Measurements from ENCODE around the gene SLC29A1. TPM values are rescaled to one million over a fixed set of nuclear protein-coding genes. Genes with fewer than 3 reads are reported as not detected.

Gene SLC29A1
- total RNA-seq, 1 donor from 2014 or later = 55.0 TPM

DNA sequence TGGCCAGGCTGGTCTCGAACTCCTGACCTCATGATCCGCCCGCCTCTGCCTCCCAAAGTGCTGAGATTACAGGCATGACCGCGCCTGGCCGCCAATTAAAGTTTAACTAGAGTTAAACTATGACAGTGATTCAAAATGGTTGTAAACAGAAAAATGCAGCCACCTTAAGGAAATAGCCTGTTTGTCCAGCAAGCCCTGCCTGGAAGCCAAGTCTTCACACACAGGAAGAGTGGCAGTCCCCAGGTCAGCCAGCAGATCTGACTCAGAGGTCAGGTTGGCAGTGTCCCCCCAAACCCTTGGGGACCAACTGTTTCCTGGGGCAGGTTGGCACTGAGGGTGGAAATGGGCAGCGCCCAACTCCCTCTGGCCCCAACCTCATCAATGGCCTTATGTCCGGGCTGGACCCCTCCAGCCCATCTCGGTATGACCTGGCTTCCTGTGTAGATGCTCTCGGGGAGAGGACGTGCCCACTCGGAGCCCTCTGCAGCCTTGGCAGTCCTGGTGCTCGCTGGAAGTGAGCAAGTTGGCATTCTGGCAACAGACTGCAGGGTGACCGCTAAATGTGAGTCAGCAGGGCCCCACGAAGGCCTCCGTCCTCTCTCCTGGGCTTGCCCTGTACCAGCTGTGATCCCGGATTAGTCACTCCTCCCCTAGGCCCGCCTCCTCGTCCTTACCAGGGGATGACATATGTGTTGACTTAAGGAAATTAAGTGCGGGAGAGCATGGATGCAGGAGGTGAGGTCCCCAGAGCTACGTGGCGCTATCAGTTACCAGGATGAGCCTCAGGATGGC, 13.8 kb downstream of the SLC29A1 start:
- no peak for DNase-seq (ENCODE audit: low read depth, low spot score)
- TF ChIP-seq, protein P1, sequence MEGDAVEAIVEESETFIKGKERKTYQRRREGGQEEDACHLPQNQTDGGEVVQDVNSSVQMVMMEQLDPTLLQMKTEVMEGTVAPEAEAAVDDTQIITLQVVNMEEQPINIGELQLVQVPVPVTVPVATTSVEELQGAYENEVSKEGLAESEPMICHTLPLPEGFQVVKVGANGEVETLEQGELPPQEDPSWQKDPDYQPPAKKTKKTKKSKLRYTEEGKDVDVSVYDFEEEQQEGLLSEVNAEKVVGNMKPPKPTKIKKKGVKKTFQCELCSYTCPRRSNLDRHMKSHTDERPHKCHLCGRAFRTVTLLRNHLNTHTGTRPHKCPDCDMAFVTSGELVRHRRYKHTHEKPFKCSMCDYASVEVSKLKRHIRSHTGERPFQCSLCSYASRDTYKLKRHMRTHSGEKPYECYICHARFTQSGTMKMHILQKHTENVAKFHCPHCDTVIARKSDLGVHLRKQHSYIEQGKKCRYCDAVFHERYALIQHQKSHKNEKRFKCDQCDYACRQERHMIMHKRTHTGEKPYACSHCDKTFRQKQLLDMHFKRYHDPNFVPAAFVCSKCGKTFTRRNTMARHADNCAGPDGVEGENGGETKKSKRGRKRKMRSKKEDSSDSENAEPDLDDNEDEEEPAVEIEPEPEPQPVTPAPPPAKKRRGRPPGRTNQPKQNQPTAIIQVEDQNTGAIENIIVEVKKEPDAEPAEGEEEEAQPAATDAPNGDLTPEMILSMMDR (conservative IDR thresholded peaks at IDR 0.05) = no peak
- H3K27ac Mint-ChIP-seq (ENCODE audit: unreplicated experiment) = peak overlapping the region; percentile 99
- H3K27me3 Mint-ChIP-seq (ENCODE audit: low read depth) = no peaks in the 10 kb centered on the region
- H3K9me3 Mint-ChIP-seq = no peaks in the 10 kb centered on the region
- peak overlapping the region; percentile 79 for H3K4me3 Mint-ChIP-seq
- no peaks in the 10 kb centered on the region for H3K36me3 Mint-ChIP-seq (ENCODE audit: low read depth)
- H3K4me1 Mint-ChIP-seq = peaks cover 36% of the 10 kb centered on the region

DNA sequence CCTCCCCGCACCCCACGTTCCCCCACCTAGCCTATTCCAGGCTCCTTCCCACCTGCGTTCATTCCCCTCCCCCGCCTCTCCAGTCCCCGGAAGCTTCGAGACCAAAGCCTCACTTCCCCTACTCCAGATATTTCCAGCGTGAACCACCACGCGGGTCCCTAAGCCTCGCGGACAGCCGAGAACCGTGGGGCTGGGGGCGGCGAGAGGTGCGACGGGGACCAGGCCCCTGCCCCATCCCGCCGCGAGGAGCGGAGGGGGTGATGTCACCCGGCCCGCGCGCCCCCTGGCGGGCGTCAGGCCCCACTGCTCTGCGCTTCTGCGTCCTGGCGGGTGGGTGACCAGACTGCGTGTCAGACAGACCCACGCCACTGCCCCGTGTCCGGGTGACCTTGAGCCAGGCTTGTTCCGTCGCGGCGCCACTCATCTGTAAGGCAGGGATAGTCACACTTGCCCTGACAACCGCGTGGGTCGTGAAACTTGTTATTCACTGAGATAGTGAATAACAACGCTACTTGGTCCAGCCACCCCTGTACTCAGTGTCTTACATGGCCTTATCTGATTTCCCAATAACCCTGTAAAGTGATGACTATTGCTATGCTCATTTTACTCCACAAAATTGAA, 14.5 kb downstream of the SLC29A1 start:
- H3K27ac Mint-ChIP-seq (ENCODE audit: unreplicated experiment) = peak overlapping the region; percentile 99
- peak; percentile 81 for DNase-seq (ENCODE audit: low read depth, low spot score)
- H3K27me3 Mint-ChIP-seq (ENCODE audit: low read depth) = no peaks in the 10 kb centered on the region
- H3K9me3 Mint-ChIP-seq = no peaks in the 10 kb centered on the region
- peak overlapping the region; percentile 79 for H3K4me3 Mint-ChIP-seq
- H3K36me3 Mint-ChIP-seq (ENCODE audit: low read depth) = no peaks in the 10 kb centered on the region
- H3K4me1 Mint-ChIP-seq = peaks cover 36% of the 10 kb centered on the region
- TF ChIP-seq, protein P1 (conservative IDR thresholded peaks at IDR 0.05) = peak; percentile 99

DNA sequence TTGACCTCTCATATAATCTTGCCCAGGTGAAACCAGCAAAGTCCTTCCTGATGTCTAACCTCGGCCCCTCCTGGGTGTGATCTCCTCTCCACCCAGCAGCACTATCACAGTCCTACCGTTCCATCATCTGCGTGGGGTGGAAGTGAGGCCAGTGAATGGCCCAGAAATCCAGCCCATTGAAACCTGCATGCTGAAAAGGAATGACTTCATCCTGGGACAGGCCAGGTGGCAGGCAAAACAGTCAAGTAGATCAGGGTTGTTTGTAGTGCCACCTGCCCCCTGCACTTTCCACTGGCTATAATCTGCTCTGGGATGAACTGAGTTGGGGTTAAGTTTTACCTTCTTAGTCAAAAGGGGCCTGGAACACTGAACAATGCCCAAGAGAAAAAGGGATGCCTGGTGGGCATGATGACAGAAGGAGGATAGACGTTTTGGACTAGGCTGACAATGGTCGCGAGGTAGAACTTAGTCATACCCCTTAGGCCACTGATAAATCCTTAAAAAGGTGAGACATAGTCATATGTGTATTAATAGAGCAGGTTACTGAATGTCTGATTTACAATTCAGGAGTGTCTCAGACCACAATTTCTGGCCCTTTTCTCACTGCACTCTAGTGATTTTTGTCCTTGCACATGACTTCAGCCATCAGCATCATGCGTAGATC, 15.4 kb downstream of the SLC29A1 start:
- TF ChIP-seq, protein P1 (conservative IDR thresholded peaks at IDR 0.05) = no peak
- H3K27ac Mint-ChIP-seq (ENCODE audit: unreplicated experiment) = no peak overlapping the region
- no peaks in the 10 kb centered on the region for H3K27me3 Mint-ChIP-seq (ENCODE audit: low read depth)
- no peaks in the 10 kb centered on the region for H3K9me3 Mint-ChIP-seq
- no peak for DNase-seq (ENCODE audit: low read depth, low spot score)
- peaks cover 33% of the 10 kb centered on the region for H3K4me1 Mint-ChIP-seq
- peak overlapping the region; percentile 27 for H3K4me3 Mint-ChIP-seq
- H3K36me3 Mint-ChIP-seq (ENCODE audit: low read depth) = no peaks in the 10 kb centered on the region

DNA sequence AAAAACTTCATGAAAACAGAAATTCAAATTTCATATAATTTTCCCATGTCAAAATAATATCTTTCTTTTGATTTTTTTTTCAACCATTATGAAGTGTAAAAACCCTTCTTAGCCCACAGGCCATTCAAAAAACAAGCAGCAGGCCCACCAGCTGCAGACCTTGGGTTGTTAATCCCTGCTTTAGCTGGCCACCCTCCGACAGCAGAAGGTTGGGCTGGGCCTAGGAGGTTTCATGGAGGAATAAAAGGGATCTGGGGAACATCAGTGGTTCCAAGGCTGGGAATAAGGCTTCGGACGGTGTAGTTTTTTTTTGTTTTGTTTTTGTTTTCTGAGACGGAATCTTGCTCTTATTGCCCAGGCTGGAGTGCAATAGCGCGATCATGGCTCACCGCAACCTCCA, 19.9 kb downstream of the SLC29A1 start:
- peak overlapping the region; percentile 76 for H3K4me3 Mint-ChIP-seq
- DNase-seq (ENCODE audit: low read depth, low spot score) = no peak
- no peak overlapping the region for H3K27ac Mint-ChIP-seq (ENCODE audit: unreplicated experiment)
- TF ChIP-seq, protein P1 (conservative IDR thresholded peaks at IDR 0.05) = no peak
- H3K36me3 Mint-ChIP-seq (ENCODE audit: low read depth) = peaks cover 11% of the 10 kb centered on the region
- peaks cover 14% of the 10 kb centered on the region for H3K27me3 Mint-ChIP-seq (ENCODE audit: low read depth)
- peaks cover 26% of the 10 kb centered on the region for H3K4me1 Mint-ChIP-seq
- H3K9me3 Mint-ChIP-seq = no peaks in the 10 kb centered on the region

DNA sequence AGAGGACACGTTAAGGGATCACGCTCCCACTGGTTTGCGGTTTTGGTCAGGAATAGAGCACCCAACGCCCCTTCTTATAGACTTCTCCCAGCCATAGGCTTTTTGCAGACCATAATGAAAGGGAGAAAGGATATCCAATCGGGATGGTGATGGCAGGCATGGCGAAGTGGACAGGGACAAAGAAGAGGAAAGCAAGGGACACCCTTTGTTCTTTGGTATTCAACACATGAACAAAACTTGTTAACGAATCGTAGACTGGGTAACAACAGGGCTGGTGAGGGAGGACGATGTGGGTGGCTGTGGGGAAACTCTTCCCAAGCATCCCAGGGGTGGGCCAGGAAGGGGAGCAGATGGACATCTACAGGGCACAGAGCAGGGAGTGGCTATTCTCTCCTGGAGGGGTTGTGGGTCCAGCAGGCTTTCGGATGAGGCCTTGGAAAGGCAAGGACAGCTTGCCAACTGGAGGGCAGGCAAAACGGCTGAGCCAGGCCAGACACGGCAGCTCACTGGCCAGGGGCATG, 22.1 kb downstream of the SLC29A1 start:
- Mint-ChIP-seq H3K4me1 (peaks cover 43% of the 10 kb centered on the region), H3K27ac (ENCODE audit: unreplicated experiment) (peak overlapping the region; percentile 20), H3K9me3 (no peaks in the 10 kb centered on the region), H3K27me3 (ENCODE audit: low read depth) (peaks cover 14% of the 10 kb centered on the region), H3K36me3 (ENCODE audit: low read depth) (peaks cover 27% of the 10 kb centered on the region), H3K4me3 (peak overlapping the region; percentile 100)
- no peak for DNase-seq (ENCODE audit: low read depth, low spot score)
- TF ChIP-seq, protein P1 (conservative IDR thresholded peaks at IDR 0.05) = no peak
